ENCODE measurements around the gene SSH3.

DNA sequence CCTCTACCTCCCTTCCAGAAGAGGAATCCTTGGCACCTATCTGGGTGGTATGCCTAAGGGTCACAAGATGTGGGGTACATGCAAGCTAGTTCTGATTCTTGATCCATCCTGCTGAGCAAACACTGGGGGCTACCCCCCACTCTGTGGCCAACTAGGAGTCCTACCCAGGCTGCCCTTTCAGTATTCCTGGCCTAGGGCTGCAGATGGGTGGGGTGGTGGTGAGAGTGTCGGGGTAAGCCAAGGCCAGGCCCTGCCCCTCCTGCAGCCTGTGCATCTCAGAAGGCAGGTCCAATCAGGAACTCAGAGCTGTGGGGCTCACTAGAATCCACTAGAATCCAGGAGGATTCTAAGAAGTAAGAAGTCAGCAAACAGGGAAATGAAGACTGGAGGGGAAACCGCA lies 10.9 kb downstream of the SSH3 start:
- TF ChIP-seq EP300 (IDR thresholded peaks at IDR 0.05; ENCODE audit: borderline replicate concordance) (no peak), YY1 (IDR thresholded peaks at IDR 0.05; ENCODE audit: low read depth) (no peak)
